ENCODE measurements around the gene GBGT1.

The GBGT1 gene

DNA sequence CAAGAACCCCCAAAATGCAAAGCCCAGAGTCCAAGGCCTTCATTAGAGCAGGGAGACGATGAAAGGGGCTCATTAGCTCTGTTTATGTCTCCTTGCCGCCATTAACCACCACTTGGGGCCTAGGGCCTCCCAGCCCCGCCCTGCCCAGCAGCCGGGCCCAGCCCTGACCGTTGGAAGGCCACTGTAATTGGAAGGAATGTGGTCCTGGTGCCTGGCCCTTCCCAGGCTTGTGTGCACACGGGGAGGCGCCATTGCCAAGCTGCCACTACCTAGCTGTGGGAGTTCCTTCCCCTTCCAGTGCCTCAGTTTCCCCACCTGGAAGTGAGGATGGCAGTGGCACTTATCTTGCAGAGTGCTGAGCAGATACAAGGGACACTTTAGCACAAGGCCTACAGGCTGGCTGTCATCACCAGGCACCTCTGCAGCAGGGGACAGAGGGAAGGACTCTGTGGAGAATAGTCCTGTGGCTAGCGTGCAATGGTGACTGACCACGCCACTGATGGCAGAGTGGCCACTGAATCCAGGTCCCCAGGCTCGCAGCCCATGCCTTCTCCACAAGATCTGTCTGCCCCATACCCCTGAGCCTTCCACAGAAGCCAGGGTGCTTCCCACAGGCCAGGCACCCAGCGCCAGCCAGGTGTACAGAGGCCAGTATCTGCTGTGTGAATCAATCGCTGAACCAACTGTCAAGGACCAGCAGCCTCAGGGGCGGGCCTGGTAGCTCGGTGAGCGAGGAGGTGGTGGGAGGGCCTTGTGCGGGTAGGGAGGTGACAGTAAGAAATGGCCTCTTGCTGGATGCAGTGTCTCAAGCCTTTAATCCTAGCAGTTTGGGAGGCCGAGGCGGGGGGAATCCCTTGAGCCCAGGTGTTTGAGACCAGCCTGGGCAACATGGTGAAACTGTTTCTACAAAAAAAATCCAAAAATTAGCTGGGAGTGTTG, 20.8 kb downstream of the GBGT1 start:
- no peak for DNase-seq

DNA sequence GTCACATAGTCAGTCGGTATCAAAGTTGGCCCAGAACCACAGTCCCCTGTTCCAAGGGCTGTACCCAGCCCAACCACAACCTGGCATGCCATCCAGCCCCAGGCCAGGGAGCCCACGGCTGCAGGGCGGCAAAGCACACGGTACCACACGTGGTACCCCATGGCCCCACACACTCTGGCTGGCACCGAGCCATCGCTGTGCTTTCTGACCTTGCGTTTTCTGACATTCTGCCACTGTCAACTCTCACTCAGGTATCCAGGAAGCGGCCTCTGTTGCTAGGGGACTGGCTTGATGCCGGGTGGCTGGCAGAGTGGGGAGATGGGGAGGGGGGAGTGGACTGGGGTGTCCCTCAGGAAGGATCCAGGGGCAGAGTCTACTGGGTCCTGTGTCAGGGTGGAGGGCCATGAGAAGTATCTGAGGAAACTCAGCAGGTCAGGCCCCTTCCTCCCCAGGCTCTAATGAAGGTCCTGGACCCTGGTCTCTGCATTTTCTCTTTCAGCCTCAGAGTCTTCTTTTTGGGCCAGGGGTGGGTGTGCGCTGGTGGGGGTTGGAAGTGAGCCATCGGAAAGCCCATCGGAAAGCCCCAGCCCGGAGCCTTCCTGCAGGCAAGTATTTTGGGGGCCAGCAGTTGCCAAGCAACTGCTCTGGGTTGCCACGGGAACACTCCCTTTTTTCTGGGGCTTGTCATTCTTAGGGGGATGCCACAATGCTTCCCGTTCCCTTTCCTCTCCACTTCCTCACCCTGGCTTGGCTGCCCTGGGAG, 21.7 kb downstream of the GBGT1 start:
- DNase-seq = peak; percentile 30

DNA sequence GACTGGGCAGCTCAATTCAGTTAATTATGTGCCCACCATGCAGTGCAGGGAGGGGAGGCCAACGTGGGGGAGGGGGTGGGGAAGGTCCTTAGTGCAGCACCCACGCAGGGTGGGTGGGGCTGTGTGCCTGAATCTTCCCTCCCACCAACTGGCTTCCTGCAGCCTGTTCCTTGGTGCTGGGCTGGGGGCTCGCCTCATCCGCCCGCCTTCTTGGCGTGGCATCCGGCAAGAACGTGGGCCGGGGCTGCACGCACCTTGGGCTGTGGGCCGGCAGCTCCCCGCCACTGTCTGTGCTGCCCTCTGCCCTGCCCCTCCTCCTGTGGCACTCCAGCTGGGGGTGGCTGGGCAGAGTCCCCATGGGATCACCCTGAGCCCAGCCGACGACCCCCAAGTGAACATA, 23.1 kb downstream of the GBGT1 start:
- no peak for DNase-seq

GRCh38 chr9:133140174-133140505, 23.6 kb downstream of the GBGT1 start:
- DNase-seq = no peak

DNA sequence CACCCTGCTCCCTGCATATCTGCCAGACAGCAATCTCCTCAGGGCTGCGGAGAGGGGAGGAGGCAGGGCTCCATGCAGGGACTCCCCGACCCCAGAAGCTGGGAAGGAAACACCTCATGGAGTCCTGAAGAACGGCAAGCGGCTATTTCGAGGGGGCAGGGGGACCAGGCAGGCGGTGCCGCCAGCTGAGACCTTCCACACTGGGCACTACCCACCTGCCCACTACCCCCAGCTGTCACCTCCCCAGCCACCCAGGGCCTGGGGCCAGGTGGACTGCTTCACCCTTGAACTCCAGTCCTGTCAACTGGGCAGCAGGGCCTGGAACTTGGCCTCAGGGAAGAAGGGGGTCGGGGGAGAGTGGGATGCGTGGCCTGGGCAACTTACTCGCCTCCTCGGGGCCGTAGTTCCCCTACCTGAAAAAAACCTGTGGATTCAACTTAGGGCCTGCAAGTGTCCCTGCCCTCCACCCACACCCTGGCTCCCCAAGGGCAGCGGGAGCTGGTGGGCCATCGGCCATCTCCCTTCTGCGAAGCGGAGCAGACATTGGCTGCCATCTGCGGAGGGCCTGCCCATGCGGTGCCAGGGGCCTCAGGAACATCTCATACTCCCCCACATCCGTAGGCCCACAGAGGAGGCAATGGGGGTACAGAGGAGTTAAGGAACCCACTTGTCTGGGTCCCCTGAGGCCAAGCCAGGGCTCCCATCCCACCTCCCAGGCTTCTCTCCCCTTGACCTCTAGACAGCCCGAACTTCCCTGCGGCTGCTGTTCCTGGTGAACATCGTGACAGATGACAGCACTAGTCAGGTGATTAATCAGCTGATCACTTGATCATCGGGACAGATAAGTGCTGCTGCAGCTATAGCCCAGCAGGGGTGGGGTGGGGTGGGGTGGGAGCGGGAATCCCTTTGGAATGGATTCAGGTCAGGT, 24.2 kb downstream of the GBGT1 start:
- DNase-seq = no peak

DNA sequence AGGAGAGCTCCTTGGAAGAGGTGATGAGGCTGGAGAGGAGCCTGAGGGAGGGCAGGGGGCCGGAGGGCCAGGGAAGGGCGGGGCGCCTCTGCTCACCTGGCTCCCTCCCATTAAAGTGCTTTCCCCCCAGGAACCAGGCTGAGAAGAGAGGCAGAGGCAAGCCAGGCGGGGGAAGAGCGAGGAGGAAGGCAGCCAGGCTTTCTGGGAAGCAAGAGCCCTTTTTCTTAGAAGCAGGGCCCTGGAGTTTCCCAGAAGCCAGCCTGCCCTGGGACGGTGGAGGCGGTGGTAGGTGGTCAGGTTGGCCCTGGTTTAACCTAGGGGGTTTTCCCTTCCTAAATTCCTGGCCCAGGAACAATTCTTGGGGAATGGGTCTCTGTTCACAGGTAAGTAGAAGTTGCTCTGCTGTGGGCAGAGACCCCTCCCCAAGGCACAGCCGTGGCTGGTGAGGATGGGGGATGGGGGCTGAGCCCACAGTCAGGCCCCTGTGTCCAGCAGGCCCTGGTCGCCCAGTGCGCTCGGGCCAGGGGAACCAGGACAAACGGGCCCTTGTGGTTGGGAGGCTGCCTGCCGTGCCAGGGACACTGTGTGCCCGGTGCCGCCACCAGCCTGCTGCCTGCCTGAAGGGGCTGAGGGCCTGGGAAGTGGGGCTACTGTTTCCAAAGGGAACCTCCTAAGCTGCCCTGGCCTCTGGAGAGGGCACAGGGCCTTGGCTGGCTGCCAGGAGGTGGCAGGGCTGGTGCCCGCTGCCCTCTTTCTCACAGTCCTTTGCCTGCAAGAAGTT, 26.1 kb downstream of the GBGT1 start:
- no peak for DNase-seq

GRCh38 chr9:133135146-133135745, 28.5 kb downstream of the GBGT1 start:
- DNase-seq = peak; percentile 82

GRCh38 chr9:133134388-133135145, 29.1 kb downstream of the GBGT1 start:
- no peak for DNase-seq

- DNase-seq = peak; percentile 85
Measured at GRCh38 chr9:133133681-133134387, 29.9 kb downstream of the GBGT1 start.

GRCh38 chr9:133132174-133132573, 31.5 kb downstream of the GBGT1 start:
- no peak for DNase-seq

- no peak for DNase-seq
Measured at GRCh38 chr9:133131506-133131905, 32.2 kb downstream of the GBGT1 start.

DNA sequence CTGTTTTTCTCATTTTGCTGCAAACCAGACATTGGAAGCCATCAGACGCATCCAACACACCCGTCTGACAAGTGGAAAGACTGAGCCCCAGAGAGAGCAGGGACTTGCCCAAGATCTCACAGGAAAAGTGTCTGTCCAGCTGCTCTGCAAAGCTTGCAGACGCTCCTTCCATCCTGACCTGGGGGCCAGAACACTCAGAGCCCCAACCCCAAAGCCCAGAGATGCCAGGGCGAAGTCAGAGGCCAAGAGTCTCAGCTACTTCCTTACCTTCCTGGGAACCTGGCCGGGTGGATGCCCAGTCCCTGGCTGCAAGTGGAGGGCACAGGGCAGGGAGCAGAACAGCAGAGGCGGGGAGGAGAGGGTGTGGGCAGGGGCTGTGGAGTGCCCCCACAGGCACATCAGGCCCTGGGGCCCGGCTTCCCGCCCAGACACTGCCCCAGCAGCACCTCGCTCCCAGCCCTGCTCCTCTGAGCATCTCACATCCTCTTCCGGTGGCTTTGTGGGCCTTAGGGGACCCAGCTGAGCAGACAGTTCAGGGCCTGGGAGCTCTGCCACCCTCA, 32.9 kb downstream of the GBGT1 start:
- no peak for DNase-seq

DNA sequence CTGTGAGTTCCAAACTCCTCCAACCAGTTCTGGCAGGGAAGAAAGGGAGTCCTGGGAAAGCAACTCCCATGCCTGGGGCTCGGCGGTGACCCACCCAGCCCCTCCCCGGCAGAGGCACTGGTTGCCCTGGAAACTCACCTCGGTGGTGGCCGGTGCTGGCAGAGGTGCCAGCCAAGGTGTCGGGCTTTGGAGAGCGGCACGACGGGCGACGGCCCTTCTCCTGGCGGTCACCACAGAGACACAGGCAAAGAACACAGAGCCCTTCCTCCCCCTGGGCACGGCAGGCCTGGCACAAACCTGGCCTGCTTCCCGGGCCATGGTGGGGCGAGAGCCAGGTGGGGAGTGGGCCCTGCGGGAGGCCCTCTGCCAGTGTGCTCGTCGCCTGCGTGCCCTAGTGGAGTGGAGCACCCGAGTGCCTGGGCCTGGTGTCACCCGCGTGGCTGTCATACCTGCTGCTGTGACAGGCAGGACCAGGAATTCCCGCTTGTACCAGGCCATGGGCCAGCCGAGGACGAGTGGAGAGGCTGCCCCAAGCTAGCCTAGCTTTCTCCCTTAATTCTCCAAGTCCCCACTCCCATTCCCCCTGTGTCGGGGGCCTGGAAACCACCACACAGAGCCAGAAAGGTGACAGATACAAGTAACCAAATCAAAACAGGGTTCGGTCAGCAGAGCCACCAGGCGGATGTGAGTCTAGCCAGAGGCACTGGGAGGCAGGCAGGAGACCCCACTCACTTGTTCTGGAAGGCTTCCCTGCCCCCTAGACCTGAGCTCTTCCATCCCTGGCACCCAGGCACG, 34.5 kb downstream of the GBGT1 start:
- peak; percentile 72 for DNase-seq

GRCh38 chr9:133128152-133128551, 35.6 kb downstream of the GBGT1 start:
- DNase-seq = no peak

GRCh38 chr9:133127340-133127981, 36.3 kb downstream of the GBGT1 start:
- DNase-seq = no peak

DNA sequence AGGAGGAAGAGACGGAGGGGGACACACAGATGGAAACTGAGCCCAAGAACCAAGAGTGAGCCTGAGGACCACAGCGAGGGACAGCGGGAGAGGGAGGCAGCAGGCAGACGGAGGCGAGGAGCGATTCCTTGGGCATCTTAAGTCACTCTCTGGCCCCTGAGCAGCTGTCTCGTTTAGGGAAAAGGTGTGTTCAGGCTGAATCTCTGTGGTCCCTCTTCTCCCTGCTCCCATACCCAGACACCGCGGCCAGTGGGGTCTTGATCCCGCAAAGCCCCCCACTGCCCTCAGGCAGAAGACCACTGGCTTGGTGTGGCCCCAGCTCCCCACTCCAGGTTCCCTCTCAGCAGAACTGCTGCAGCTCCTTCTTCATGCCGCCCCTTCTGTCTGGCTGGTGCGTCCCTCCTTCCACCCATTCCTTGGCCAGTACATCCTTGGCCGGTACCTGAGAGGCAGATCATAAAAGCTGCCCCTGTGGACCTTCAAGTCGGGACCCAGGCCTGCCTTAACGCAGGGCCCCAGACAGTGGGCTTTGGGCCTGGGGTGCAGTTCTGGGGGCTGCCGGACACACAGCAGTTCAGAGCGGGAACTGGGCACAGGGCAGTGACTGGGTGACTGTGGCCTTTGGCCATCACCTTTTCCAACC, 36.9 kb downstream of the GBGT1 start:
- DNase-seq = no peak

DNA sequence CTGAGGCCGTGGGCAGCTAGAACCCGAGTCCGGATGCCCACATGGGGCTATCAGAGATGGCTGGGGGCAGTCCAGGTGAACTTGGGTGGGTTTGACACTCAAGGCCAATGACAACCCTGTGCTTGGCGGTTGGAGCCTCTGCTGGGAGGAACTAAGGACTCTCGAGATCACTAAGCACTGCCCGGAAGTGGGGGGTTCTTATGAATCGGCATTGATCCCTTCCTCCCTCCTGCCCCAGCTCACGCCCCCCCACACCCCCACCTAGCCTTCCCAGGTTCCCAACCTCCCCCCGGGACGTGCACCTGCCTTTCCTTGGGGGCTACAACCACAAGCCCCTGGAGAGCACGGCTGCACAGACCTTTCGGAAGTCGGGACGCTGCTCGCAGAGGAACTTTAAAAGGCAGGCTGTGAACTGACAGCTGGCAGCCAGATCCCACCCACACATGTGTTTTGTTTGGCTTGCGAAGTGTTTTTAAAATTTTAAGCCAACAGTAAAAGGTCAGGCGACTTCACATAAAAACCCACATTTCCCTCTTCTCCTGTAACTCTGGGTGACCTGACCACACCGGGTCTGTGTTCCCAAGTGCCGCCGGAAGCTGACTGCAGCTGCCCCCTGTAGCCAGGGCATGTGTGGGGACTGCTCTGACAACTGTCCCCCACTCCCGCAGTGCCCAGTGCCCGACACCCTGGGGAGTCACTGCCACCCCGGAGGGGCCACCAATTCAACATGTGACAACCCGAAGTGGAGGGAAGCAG, 37.6 kb downstream of the GBGT1 start:
- no peak for DNase-seq

All from DMS79 treated with DMSO at 0.1 percent for 48 hours (cell line).